ENCODE measurements around the gene ARHGAP44.

Gene ARHGAP44

GRCh38 chr17:12789481-12790248 lies at the start of gene ARHGAP44:
Gene ARHGAP44 (plus strand): TSS chr17:12789498. CDS start chr17:12789839, 341 bp downstream.
- DNase-seq, result no peak

DNA sequence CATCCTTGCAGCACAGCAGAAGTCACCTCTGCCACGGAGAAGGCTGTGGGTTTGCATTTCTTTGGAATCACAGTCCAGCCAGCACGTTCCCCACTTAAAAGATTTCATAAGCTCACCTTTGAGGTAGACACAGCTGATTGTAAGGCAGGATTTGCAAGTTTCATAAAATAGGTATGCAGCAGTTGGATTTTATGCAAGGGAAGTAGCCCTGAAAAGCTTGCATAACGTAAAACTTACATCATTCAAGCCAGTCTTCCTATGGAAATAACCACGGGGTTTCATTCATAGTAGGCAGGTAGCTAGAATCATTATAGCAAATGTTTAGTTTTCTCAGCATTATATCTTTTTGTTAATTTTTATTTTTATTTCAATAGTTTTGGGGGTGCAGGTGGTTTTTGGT lies 49.8 kb upstream of the ARHGAP44 start:
- no peak for DNase-seq

DNA sequence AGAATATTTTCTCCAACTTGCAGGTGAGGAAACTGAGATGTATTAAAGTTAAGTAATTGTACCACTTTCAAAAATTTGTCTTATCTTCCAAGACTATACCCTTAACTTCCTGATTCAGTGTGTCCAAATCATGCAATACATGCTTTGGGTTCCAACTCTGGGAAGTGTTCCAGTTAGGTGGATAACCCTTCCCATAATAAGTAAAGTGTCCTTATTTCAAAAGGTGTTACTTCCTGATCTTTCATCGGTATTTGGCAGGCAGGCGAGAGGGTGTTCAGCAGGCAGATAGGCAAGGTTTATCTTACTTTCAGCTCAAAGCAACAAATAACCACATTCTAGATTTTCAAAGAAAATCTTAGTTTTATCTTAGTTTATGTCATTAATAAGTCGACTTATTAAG lies 46.3 kb upstream of the ARHGAP44 start:
- DNase-seq, result no peak

DNA sequence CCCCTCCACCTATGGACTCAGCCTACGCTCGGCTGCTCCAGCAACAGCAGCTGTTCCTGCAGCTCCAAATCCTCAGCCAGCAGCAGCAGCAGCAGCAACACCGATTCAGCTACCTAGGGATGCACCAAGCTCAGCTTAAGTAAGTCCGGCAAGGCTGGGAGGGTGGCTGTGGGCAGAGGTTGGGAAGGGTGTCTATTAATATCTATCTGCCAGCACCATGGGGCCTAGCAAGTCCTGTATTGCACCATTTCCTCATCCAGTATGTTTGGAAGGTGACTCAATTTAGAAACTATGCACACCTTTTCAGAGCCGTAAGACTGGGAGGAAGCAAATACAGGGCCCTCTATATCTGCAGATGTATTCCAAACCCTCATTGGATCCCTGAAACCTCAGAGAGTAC lies 45.0 kb upstream of the ARHGAP44 start:
- DNase-seq, result no peak

- DNase-seq, result no peak
Measured at GRCh38 chr17:12744786-12745185, 44.5 kb upstream of the ARHGAP44 start.

DNA sequence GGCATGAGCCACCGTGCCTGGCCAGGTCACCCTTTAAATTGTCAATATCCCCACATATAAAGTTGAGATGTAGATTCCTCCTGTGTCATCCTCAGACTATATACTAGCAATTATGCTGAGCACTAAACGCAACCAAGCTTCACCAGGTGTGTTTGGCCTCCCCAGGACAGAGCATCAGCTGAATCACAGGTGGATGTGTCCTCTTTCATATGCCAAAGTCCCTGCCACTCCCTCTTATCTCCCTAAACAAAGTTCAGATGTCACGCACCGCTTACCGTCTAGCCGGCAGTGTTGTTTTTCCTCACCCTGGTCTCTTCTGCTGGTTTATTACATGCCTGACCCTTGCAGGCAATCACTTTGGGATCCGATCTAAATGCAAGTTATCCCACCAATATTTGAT lies 43.8 kb upstream of the ARHGAP44 start:
- no peak for DNase-seq

DNA sequence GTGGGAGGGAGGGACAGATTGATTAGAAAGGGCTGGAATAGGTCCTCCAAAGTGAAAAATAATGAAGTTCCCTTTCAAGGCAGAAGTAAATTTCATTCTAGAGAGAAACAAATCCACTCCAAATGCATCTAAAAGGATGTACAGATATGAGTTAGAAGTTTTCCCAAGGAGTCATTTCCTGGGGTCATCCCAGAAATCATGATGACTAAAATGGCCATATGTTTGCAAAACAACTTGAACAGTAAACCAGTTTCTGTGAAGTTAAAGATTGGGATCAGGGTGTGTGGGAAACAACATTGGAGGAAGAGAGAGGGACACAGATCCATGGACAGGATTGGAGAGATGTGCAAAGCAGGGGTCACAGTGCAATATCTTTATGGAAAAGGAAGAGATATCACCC lies 32.5 kb upstream of the ARHGAP44 start:
- no peak for DNase-seq

GRCh38 chr17:12759090-12759489 lies 30.2 kb upstream of the ARHGAP44 start:
- DNase-seq, result no peak

GRCh38 chr17:12765548-12765947 lies 23.8 kb upstream of the ARHGAP44 start:
- no peak for DNase-seq

GRCh38 chr17:12768255-12768654 lies 21.0 kb upstream of the ARHGAP44 start:
- no peak for DNase-seq

- no peak for DNase-seq
Measured at GRCh38 chr17:12769981-12770380, 19.3 kb upstream of the ARHGAP44 start.

DNA sequence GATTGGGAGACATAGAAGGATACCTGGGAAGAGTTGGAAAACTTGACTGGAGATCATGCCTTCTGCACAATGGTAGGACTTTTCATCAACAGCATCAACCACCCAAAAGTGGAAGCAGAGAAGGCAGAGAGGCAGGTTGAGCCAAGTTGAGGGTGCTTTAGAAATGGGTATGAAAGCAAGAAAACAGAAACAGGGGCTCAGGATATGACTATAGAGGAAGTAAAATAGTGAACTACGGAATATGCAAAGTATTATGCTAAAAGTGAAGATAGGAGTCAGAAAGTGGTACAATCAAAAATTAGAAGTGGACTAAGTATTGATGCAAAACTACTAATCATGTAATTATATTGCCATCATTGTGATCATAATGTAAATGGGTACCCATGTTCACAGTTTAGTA lies 16.1 kb upstream of the ARHGAP44 start:
- DNase-seq, result no peak

- DNase-seq, result no peak
Measured at GRCh38 chr17:12789075-12789480, 220 bp upstream of the ARHGAP44 start.

DNA sequence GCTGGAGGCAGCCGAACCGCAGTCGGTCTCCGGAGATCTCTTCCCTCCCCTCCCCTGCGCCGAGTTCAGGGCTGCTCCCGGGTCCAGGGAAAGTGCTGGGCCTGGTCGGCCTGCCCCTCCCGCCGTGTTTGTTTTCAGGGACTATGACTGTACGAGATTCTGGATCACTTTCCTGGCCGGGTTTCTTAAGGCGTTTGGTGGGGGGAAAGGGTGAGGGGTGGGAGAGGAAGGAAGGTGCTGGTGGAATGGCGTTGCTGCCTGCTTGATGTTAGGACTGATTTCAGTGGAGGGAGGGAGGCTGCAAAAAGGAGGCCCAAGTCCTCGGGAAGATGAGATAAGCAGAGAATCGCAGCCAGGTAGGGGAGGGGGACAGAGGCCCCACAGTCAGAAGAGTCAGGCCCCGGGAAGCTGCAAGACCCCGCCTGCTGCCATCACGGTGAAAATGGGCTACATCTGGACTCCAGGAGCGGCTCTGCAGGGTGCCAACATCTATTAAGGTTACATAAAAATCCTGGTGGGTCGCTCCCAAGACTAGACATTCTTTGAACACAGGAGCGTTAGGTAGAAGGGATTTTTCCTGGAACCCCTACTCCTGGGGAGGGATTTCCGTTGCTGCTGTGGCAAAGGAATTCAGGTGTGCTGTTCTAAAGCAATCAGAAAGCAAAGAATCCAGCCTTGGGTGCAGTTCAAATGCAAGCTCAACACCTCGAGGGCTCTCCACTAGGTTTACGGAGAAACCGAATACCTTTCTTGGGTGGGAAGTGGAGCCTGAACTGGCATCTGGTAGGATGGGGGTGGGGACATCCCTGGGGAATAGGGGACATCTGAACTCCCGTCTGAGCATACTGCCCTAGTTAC lies 1.2 kb downstream of the ARHGAP44 start:
- no peak for DNase-seq

DNA sequence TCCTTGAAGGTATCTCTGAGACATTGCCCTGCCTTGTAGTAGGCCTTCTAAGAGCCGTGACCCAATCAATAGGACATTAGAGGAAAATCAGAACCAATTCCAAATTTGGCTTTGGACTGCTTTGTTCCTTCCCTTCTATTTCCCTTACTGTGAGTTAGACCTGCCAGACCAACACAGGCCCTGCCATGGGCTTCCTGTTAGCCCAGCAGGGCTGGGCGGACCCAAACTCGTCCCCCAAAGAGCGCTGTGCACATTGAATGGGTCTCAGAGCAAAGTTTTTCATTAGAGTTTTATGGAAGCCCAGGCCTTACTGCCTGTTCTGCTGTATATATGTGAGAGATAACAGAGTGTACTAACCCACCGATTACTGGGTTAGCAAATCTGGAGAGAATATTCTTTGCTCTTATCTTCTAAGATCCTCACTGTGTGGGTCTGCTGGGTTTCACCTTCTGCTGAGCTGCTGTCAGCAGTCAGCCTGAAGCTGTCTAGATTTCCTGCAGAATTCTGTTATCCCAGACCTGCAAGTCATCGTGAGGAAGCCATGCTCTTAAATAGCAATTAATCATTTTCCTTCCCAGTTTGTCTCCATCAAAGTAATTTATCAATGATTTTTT lies 5.7 kb downstream of the ARHGAP44 start:
- no peak for DNase-seq

DNA sequence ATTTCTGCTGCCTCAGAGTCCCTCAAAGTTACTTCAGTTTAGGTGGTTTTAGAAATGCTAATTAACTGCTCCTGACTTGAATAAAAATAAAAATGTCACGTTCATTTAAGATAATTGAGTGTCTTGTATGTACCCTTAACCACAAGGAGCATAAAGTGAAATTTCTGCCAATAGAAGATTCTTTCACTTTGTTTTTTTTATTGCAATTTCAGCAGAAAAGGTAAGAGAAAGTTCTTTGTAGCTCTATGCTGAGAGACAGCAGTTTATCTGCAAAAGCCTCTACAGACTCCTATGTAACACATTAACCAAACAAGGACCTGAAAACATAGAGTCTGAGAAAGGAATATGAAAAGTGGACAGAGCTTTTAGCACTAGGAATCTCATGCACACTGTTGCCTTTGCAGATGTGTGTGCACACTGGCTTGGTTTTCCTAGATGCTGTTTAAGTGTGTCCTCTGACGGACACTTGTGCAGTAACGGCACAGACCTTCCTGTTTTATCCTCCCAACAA lies 11.6 kb downstream of the ARHGAP44 start:
- no peak for DNase-seq

DNA sequence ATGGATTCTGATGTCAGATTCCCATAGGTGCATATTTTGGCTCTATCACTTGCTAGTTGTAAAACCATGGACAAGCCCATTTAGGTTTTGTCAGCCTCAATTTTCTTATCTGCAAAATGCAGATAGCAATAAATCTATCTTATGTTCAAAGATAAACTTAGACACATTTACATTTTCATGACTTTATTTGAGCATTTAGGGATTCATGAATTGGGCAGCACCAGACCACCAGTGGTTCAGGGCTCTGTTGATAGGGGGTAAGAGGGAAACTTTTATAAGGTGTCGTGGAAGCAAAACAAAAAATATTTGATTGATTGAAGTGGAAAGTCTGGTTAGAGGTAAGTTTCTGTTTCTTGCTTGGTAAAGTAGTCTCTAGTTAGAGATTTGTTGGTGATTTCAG lies 17.3 kb downstream of the ARHGAP44 start:
- no peak for DNase-seq

GRCh38 chr17:12808723-12809122 lies 19.4 kb downstream of the ARHGAP44 start:
- DNase-seq, result no peak

GRCh38 chr17:12812877-12813276 lies 23.6 kb downstream of the ARHGAP44 start:
- no peak for DNase-seq

DNA sequence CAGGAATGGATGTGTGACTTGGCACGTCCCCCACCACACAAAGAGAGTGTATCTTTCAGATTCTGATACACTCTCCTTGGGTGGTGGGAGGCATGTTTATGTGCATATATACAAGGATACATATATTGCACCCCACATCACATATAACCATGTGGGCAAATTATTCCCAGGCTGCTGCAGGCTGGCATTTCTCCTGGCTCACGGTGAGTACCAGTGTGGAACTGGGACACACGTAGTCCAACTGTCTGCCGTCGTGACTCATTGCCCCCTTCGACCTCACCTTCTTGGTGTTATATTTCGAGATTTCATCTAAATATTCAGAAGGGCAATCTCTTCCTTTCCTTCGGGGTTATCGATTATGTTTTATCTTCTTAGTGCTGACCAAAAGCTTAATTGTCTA lies 24.4 kb downstream of the ARHGAP44 start:
- no peak for DNase-seq

- DNase-seq, result no peak
Measured at GRCh38 chr17:12814718-12815117, 25.4 kb downstream of the ARHGAP44 start.

- no peak for DNase-seq
Measured at GRCh38 chr17:12815642-12816141, 26.4 kb downstream of the ARHGAP44 start.

GRCh38 chr17:12821376-12821940 lies 32.2 kb downstream of the ARHGAP44 start:
- DNase-seq, result no peak
